Left lung (tissue), 10 donors: ENCODE data around the gene SCUBE3. TPM values are rescaled to one million over a fixed set of nuclear protein-coding genes. Genes with fewer than 3 reads are reported as not detected.

Experiments used
- ATAC-seq: fragments of 200-7000 bp; cut with Tn5 transposase; one replicate; pipeline ENCODE4 v1.9.1; 2020; ENCODE audit warnings: moderate library complexity
- DNase-seq, 4 donors: peaks; one replicate each; pipeline ENCODE4 v3.0.0-alpha.2; 2013 to 2020
- H3K27ac ChIP-seq, 2 donors: fragments of 200-600 bp; sonication (generic) in 1 of 2; one replicate each; pipeline versions ENCODE4 v1.5.0 to v1.8.0; 2020 to 2021
- H3K27me3 ChIP-seq, 2 donors: fragments of 200-600 bp; sonication (generic) in 1 of 2; one replicate each; pipeline versions ENCODE4 v1.5.0 to v1.8.0; 2020 to 2021
- H3K36me3 ChIP-seq, 2 donors: fragments of 200-600 bp; sonication (generic) in 1 of 2; one replicate each; pipeline versions ENCODE4 v1.5.0 to v1.8.0; 2020 to 2021
- H3K4me1 ChIP-seq, 2 donors: fragments of 200-600 bp; one replicate each; pipeline ENCODE4 v1.8.0; 2021
- H3K4me3 ChIP-seq, 2 donors: fragments of 200-600 bp; sonication (generic) in 1 of 2; one replicate each; pipeline versions ENCODE4 v1.5.0 to v1.8.0; 2020 to 2021; ENCODE audit warnings: mild to moderate bottlenecking in 1 of 2
- H3K9me3 ChIP-seq, 2 donors: fragments of 200-600 bp; sonication (generic) in 1 of 2; one replicate each; pipeline versions ENCODE4 v1.5.0 to v1.8.0; 2020 to 2021
- intact Hi-C, 2 donors: fragments of 100-400 bp; cut with DNase I; formaldehyde crosslinking; loops; one replicate each; pipeline versions ENCODE4 v1.11.2 to v1.14.2; 2022
- polyA plus RNA-seq, 6 donors: library from polyadenylated mRNA; unstranded; fragments of 120-200 nt; gene quantifications; one replicate each; pipeline ENCODE4 v1.2.1, GENCODE V29; 2013; ENCODE audit not compliant: insufficient read length in 6 of 6
- total RNA-seq, 2 donors: library from RNA; stranded (reverse); fragmentation: NEBNext Ultra II Directional; extraction: Animal tissue kit (Norgen Biotek cat#: 25700); gene quantifications; one replicate each; pipeline ENCODE4 v1.2.1, GENCODE V29; 2021
- TF ChIP-seq, protein P1 (sequence below), 2 donors: fragments of 200-600 bp; sonication (generic) in 1 of 2; IDR thresholded peaks; one replicate each; pipeline versions ENCODE4 v1.5.0 to v1.8.0; 2021; ENCODE audit warnings: antibody characterized with exemption in 2 of 2
- donor health status: DM: no; HTN: yes; CAD: no.
- donor health status: DM: no; HTN: no; CAD: no.

The SCUBE3 gene
- total and polyA plus RNA-seq, 8 donors, result 2.2 to 4.7 (median 3.9) TPM

GRCh38 chr6:35223396-35223795 is 9.6 kb downstream of the SCUBE3 start:
- intact Hi-C loops, result no loop called here
- Histone ChIP-seq H3K9me3 (no peaks in the 10 kb centered on the region), H3K4me3 (no peak overlapping the region), H3K36me3 (no peaks in the 10 kb centered on the region), H3K27ac (no peak overlapping the region), H3K4me1 (no peaks in the 10 kb centered on the region), H3K27me3 (peaks cover 0 to 13% of the 10 kb centered on the region in 2 donors)
- TF ChIP-seq, protein P1, sequence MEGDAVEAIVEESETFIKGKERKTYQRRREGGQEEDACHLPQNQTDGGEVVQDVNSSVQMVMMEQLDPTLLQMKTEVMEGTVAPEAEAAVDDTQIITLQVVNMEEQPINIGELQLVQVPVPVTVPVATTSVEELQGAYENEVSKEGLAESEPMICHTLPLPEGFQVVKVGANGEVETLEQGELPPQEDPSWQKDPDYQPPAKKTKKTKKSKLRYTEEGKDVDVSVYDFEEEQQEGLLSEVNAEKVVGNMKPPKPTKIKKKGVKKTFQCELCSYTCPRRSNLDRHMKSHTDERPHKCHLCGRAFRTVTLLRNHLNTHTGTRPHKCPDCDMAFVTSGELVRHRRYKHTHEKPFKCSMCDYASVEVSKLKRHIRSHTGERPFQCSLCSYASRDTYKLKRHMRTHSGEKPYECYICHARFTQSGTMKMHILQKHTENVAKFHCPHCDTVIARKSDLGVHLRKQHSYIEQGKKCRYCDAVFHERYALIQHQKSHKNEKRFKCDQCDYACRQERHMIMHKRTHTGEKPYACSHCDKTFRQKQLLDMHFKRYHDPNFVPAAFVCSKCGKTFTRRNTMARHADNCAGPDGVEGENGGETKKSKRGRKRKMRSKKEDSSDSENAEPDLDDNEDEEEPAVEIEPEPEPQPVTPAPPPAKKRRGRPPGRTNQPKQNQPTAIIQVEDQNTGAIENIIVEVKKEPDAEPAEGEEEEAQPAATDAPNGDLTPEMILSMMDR (IDR thresholded peaks at IDR 0.05), result no peak
- DNase-seq (no peak), ATAC-seq (no peak)

- ATAC-seq, result no peak
- Histone ChIP-seq H3K4me1 (no peaks in the 10 kb centered on the region), H3K9me3 (no peaks in the 10 kb centered on the region), H3K36me3 (no peaks in the 10 kb centered on the region), H3K4me3 (no peak overlapping the region), H3K27ac (no peak overlapping the region), H3K27me3 (peaks cover 0 to 13% of the 10 kb centered on the region in 2 donors)
- TF ChIP-seq, protein P1 (IDR thresholded peaks at IDR 0.05), result no peak
- intact Hi-C loops, result no loop called here
- no peak for DNase-seq
These were observed 11.0 kb downstream of the SCUBE3 start for GRCh38 chr6:35224720-35225119.

DNA sequence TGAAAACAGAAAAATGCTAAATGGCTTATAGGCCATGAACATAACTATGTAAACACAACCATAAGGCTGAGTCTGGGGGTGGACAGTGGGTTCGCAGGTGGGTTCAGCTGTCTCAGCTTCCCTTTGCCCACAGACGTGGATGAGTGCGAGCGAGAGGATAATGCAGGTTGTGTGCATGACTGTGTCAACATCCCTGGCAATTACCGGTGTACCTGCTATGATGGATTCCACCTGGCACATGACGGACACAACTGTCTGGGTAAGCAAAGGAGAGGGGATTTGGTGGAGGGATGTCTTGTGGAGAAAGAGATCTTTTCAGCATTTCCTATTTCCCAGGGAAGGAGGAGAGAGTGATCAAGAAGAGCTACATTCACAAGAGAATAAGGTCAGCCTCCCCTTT is 14.7 kb downstream of the SCUBE3 start:
- no peaks in the 10 kb centered on the region for H3K36me3 ChIP-seq

GRCh38 chr6:35229304-35229703 is 15.5 kb downstream of the SCUBE3 start:
- no peak overlapping the region for H3K27ac ChIP-seq
- no peaks in the 10 kb centered on the region for H3K4me1 ChIP-seq
- TF ChIP-seq, protein P1 (IDR thresholded peaks at IDR 0.05), result no peak
- ATAC-seq (no peak), DNase-seq (no peak)
- no peaks in the 10 kb centered on the region for H3K27me3 ChIP-seq
- no peak overlapping the region for H3K4me3 ChIP-seq
- H3K9me3 ChIP-seq, result no peaks in the 10 kb centered on the region
- H3K36me3 ChIP-seq, result no peaks in the 10 kb centered on the region
- intact Hi-C loops, result no loop called here

More for the DNA sequence above, 14.7 kb downstream of the SCUBE3 start:
- Histone ChIP-seq H3K27me3 (no peaks in the 10 kb centered on the region), H3K9me3 (no peaks in the 10 kb centered on the region), H3K4me1 (no peaks in the 10 kb centered on the region), H3K27ac (no peak overlapping the region), H3K4me3 (no peak overlapping the region)
- no peak for DNase-seq
- TF ChIP-seq, protein P1 (IDR thresholded peaks at IDR 0.05), result no peak
- no peak for ATAC-seq
- intact Hi-C loops, result no loop called here

- no peak for ATAC-seq
- Histone ChIP-seq H3K9me3 (no peaks in the 10 kb centered on the region), H3K4me3 (no peak overlapping the region), H3K27me3 (no peaks in the 10 kb centered on the region), H3K36me3 (no peaks in the 10 kb centered on the region), H3K27ac (no peak overlapping the region), H3K4me1 (no peaks in the 10 kb centered on the region)
- intact Hi-C loops, result no loop called here
- no peak for DNase-seq
- TF ChIP-seq, protein P1 (IDR thresholded peaks at IDR 0.05), result no peak
These were observed 16.7 kb downstream of the SCUBE3 start for GRCh38 chr6:35230498-35230897.
